GM23338 (cell line): ENCODE results near the gene SLC9C1. TPM values are rescaled to one million over a fixed set of nuclear protein-coding genes. Genes with fewer than 3 reads are reported as not detected.

Experiments used
- ATAC-seq: fragments of 200-7000 bp; cut with Tn5 transposase; 3 replicates; pipeline ENCODE4 v1.9.1; 2020
- DNase-seq: peaks from one replicate; pipeline ENCODE4 v3.0.0-alpha.2; 2015; ENCODE audit warnings: low spot score
- H2AFZ ChIP-seq: fragments of 200-600 bp; sonication (generic); 2 replicates; pipeline ENCODE4 v1.8.0; 2016; ENCODE audit warnings: antibody characterized with exemption, mild to moderate bottlenecking, moderate library complexity
- H3F3A ChIP-seq: fragments of 200-600 bp; sonication (generic); replicated peaks from 2 replicates; pipeline ENCODE4 v1.8.0; 2017; ENCODE audit warnings: antibody characterized with exemption, mixed run types, low read depth
- H3K27ac ChIP-seq: fragments of 200-600 bp; sonication (generic); 2 replicates; pipeline ENCODE4 v1.6.1; 2016; ENCODE audit warnings: low read depth
- H3K27me3 ChIP-seq: fragments of 200-600 bp; sonication (generic); 2 replicates; pipeline ENCODE4 v1.8.0; 2016; ENCODE audit warnings: mild to moderate bottlenecking, mixed run types, moderate library complexity; ENCODE audit not compliant: insufficient read depth
- H3K36me3 ChIP-seq: fragments of 200-600 bp; sonication (generic); 2 replicates; pipeline ENCODE4 v1.8.0; 2016; ENCODE audit warnings: mild to moderate bottlenecking; ENCODE audit not compliant: insufficient read depth
- H3K4me1 ChIP-seq: fragments of 200-600 bp; sonication (generic); 2 replicates; pipeline ENCODE4 v1.8.0; 2016; ENCODE audit warnings: mild to moderate bottlenecking, moderate library complexity; ENCODE audit not compliant: insufficient read depth
- H3K4me2 ChIP-seq: fragments of 200-600 bp; sonication (generic); 2 replicates; pipeline ENCODE4 v1.7.1; 2017; ENCODE audit warnings: mixed run types
- H3K4me3 ChIP-seq: fragments of 200-600 bp; sonication (generic); 2 replicates; pipeline ENCODE4 v1.6.1; 2016; ENCODE audit warnings: mixed run types
- H3K79me2 ChIP-seq: fragments of 200-600 bp; sonication (generic); replicated peaks from 2 replicates; pipeline ENCODE4 v1.8.0; 2017; ENCODE audit warnings: mild to moderate bottlenecking; ENCODE audit not compliant: insufficient read depth
- H3K9me2 ChIP-seq: fragments of 200-600 bp; sonication (generic); 2 replicates; pipeline ENCODE4 v1.8.0; 2017; ENCODE audit not compliant: insufficient read depth
- H4K20me1 ChIP-seq: fragments of 200-600 bp; sonication (generic); replicated peaks from 2 replicates; pipeline ENCODE4 v1.8.0; 2017; ENCODE audit warnings: mild to moderate bottlenecking; ENCODE audit not compliant: insufficient read depth
- H3K27ac Mint-ChIP-seq: 2 replicates; pipeline ENCODE4 v1.8.0; 2020; ENCODE audit warnings: inconsistent platforms, mild to moderate bottlenecking, moderate library complexity, mixed read lengths
- H3K27me3 Mint-ChIP-seq: 3 replicates; pipeline ENCODE4 v1.8.0; 2022; ENCODE audit warnings: low read depth, mild to moderate bottlenecking, moderate library complexity, mixed read lengths, inconsistent platforms; ENCODE audit not compliant: insufficient read depth, poor library complexity
- H3K36me3 Mint-ChIP-seq: 3 replicates; pipeline ENCODE4 v1.8.0; 2021; ENCODE audit warnings: low read depth, mild to moderate bottlenecking, inconsistent platforms, moderate library complexity, mixed read lengths
- H3K4me1 Mint-ChIP-seq: 3 replicates; pipeline ENCODE4 v1.8.0; 2020; ENCODE audit warnings: mild to moderate bottlenecking, inconsistent platforms, mixed read lengths
- H3K4me3 Mint-ChIP-seq: 3 replicates; pipeline ENCODE4 v1.8.0; 2021; ENCODE audit warnings: moderate library complexity, mild to moderate bottlenecking, inconsistent platforms, mixed read lengths
- H3K9me3 Mint-ChIP-seq: 3 replicates; pipeline ENCODE4 v1.8.0; 2020; ENCODE audit warnings: moderate library complexity, mild to moderate bottlenecking, inconsistent platforms, mixed read lengths
- CREB1 ChIP-seq: fragments of 250-450 bp; sonication (Bioruptor Pico); IDR thresholded peaks from 2 replicates; pipeline ENCODE4 v1.5.0; 2020; ENCODE audit warnings: low read depth, mild to moderate bottlenecking, moderate library complexity
- EZH2 ChIP-seq: fragments of 200-600 bp; sonication (generic); IDR thresholded peaks from one replicate; pipeline ENCODE4 v1.8.0; 2017; ENCODE audit warnings: antibody characterized with exemption, mild to moderate bottlenecking, low read depth; ENCODE audit not compliant: unreplicated experiment
- EZH2phosphoT487 ChIP-seq: fragments of 200-600 bp; sonication (generic); IDR thresholded peaks from one replicate; pipeline ENCODE4 v1.8.1; 2018; ENCODE audit warnings: antibody characterized with exemption; ENCODE audit not compliant: unreplicated experiment
- JUNB ChIP-seq: IDR thresholded peaks from one replicate; pipeline ENCODE4 v1.6.1; 2016; ENCODE audit warnings: antibody characterized with exemption; ENCODE audit not compliant: unreplicated experiment
- NANOG ChIP-seq: IDR thresholded peaks from 2 replicates; pipeline ENCODE4 v1.6.1; 2016; ENCODE audit warnings: antibody characterized with exemption, borderline replicate concordance
- POLR2AphosphoS5 ChIP-seq: IDR thresholded peaks from 2 replicates; pipeline ENCODE4 v1.6.1; 2016; ENCODE audit warnings: antibody characterized with exemption, low read depth
- STAT1 ChIP-seq: IDR thresholded peaks from one replicate; pipeline ENCODE4 v1.6.1; 2016; ENCODE audit warnings: antibody characterized with exemption; ENCODE audit not compliant: unreplicated experiment
- ZNF114 ChIP-seq: fragments of 250-450 bp; sonication (Bioruptor Pico); IDR thresholded peaks from 2 replicates; pipeline ENCODE4 v1.5.0; 2020; ENCODE audit warnings: mild to moderate bottlenecking, moderate library complexity
- polyA plus RNA-seq: library from polyadenylated mRNA; unstranded; fragments of >200 nt; fragmentation: Nextera tagmentation; extraction: Ambion mirVana; gene quantifications from 2 replicates; pipeline ENCODE4 v1.2.1, GENCODE V29; 2016
- total RNA-seq: library from RNA; depleted of rRNA; stranded (reverse); fragments of >200 nt; shearing (Covaris generic); gene quantifications from 2 replicates; pipeline ENCODE4 v1.2.3, GENCODE V29; 2014
- TF ChIP-seq, protein P1 (sequence below): fragments of 250-450 bp; sonication (Bioruptor Pico); IDR thresholded peaks from 2 replicates; pipeline ENCODE4 v1.5.0; 2020; ENCODE audit warnings: mild to moderate bottlenecking, moderate library complexity
- TF ChIP-seq, protein P2 (sequence below), 2 experiments: fragments of 200-600 bp in 1 of 2; sonication (generic) in 1 of 2; conservative IDR thresholded peaks; 2 replicates each; pipeline versions ENCODE4 v1.5.1 to v1.6.1; 2016 to 2017; ENCODE audit warnings: antibody characterized with exemption in 2 of 2, low read depth in 2 of 2, mild to moderate bottlenecking in 2 of 2, moderate library complexity in 1 of 2

SLC9C1 gene
- total and polyA plus RNA-seq, 2 experiments from 2014 or later: 0.97 to 1.8 TPM

DNA sequence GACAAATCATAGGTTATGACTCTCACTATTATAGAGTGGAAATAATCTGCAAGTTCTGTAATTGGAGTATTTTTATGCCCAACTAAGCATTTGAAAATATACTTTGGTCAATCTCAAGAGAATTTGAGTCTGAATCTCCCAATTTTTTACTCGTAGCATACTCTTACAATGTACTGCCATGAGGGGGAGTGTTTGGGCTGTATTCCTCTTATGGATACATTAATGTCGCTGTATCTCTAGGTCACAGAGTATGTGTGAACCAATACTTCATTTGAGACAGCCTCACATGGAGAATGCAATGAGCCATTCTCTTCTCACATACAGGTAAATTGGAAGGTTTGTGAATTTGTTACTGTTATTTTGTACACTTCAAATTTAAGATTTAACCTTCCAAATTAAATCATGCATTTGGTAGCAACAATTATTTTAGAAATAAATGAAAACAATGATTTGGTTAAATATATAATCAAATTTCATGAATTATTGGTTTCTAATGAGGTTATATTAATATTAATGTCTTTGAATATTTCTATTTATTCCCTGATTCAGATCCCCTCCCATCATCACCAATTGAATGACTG, 33.4 kb upstream of the SLC9C1 start (continued):
- no peak for TF ChIP-seq EZH2phosphoT487
- TF ChIP-seq, protein P1, sequence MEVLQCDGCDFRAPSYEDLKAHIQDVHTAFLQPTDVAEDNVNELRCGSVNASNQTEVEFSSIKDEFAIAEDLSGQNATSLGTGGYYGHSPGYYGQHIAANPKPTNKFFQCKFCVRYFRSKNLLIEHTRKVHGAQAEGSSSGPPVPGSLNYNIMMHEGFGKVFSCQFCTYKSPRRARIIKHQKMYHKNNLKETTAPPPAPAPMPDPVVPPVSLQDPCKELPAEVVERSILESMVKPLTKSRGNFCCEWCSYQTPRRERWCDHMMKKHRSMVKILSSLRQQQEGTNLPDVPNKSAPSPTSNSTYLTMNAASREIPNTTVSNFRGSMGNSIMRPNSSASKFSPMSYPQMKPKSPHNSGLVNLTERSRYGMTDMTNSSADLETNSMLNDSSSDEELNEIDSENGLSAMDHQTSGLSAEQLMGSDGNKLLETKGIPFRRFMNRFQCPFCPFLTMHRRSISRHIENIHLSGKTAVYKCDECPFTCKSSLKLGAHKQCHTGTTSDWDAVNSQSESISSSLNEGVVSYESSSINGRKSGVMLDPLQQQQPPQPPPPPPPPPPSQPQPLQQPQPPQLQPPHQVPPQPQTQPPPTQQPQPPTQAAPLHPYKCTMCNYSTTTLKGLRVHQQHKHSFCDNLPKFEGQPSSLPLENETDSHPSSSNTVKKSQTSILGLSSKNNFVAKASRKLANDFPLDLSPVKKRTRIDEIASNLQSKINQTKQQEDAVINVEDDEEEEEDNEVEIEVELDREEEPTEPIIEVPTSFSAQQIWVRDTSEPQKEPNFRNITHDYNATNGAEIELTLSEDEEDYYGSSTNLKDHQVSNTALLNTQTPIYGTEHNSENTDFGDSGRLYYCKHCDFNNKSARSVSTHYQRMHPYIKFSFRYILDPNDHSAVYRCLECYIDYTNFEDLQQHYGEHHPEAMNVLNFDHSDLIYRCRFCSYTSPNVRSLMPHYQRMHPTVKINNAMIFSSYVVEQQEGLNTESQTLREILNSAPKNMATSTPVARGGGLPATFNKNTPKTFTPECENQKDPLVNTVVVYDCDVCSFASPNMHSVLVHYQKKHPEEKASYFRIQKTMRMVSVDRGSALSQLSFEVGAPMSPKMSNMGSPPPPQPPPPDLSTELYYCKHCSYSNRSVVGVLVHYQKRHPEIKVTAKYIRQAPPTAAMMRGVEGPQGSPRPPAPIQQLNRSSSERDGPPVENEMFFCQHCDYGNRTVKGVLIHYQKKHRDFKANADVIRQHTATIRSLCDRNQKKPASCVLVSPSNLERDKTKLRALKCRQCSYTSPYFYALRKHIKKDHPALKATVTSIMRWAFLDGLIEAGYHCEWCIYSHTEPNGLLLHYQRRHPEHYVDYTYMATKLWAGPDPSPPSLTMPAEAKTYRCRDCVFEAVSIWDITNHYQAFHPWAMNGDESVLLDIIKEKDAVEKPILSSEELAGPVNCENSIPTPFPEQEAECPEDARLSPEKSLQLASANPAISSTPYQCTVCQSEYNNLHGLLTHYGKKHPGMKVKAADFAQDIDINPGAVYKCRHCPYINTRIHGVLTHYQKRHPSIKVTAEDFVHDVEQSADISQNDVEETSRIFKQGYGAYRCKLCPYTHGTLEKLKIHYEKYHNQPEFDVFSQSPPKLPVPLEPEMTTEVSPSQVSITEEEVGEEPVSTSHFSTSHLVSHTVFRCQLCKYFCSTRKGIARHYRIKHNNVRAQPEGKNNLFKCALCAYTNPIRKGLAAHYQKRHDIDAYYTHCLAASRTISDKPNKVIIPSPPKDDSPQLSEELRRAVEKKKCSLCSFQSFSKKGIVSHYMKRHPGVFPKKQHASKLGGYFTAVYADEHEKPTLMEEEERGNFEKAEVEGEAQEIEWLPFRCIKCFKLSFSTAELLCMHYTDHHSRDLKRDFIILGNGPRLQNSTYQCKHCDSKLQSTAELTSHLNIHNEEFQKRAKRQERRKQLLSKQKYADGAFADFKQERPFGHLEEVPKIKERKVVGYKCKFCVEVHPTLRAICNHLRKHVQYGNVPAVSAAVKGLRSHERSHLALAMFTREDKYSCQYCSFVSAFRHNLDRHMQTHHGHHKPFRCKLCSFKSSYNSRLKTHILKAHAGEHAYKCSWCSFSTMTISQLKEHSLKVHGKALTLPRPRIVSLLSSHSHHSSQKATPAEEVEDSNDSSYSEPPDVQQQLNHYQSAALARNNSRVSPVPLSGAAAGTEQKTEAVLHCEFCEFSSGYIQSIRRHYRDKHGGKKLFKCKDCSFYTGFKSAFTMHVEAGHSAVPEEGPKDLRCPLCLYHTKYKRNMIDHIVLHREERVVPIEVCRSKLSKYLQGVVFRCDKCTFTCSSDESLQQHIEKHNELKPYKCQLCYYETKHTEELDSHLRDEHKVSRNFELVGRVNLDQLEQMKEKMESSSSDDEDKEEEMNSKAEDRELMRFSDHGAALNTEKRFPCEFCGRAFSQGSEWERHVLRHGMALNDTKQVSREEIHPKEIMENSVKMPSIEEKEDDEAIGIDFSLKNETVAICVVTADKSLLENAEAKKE (CRISPR knock-in tag): no peak

DNA sequence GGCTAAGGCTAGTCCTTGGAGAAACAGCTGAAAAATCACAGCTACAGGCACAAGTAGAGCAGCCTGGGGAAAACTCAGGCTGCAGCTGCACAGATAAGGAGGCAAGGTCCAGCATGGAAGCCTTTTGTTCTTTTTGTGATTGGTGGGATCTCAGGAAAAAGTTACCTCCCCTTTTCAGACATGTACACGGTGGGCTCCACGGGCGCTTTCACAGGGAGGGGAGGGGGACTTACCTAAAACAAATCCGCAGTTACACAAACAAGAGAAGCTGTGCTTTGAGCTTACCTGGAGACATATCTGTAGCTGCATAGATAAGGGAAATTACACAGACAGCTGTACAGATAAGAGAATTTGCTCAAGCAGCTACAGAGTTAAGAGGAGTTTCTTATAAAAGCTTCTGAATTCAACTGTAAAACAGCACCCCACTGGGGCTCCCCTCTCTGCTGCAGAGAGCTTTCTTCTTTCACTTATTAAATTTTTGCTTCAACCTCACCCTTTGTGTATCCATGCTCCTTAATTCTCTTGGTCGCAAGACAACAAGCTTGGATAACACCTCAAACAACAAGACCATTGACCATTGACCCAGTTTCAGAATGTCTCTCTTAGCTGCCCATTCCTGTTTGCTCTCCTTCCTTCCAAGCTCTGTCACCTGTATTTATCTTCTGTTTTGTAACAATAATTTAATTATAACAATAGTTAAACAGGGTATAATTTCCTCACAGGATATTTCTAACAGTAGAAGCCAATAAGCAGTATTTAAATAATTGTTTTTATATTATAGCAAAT, 28.0 kb upstream of the SLC9C1 start:
- no peaks in the 10 kb centered on the region for H3K79me2 ChIP-seq
- no peaks in the 10 kb centered on the region for H3K27me3 ChIP-seq
- Mint-ChIP-seq H3K4me1 (peaks cover 36% of the 10 kb centered on the region), H3K36me3 (peaks cover 19% of the 10 kb centered on the region; the same call in 2 of the 3 replicates), H3K9me3 (peaks cover 11% of the 10 kb centered on the region; the same call in 2 of the 3 replicates), H3K27ac (peak overlapping the region; percentile 21), H3K4me3 (no peak overlapping the region), H3K27me3 (peaks cover 2% of the 10 kb centered on the region)
- H2AFZ ChIP-seq: peak overlapping the region; percentile 79; the same call in 1 of the 2 replicates
- peak overlapping the region; percentile 46 for H3K27ac ChIP-seq
- peak; percentile 59 for ATAC-seq
- H3F3A ChIP-seq: no peaks in the 10 kb centered on the region
- H3K9me2 ChIP-seq: no peaks in the 10 kb centered on the region
- H3K4me1 ChIP-seq: peaks cover 34% of the 10 kb centered on the region
- no peaks in the 10 kb centered on the region for H4K20me1 ChIP-seq
- H3K4me3 ChIP-seq: no peak overlapping the region; the same call in 1 of the 2 replicates
- H3K36me3 ChIP-seq: no peaks in the 10 kb centered on the region
- H3K4me2 ChIP-seq: peak overlapping the region; percentile 39; the same call in 1 of the 2 replicates
- no peak for DNase-seq
- no peak for TF ChIP-seq STAT1
- no peak for TF ChIP-seq POLR2AphosphoS5
- TF ChIP-seq CREB1 (CRISPR knock-in tag): no peak
- TF ChIP-seq EZH2: no peak
- TF ChIP-seq ZNF114: no peak
- TF ChIP-seq, protein P2, sequence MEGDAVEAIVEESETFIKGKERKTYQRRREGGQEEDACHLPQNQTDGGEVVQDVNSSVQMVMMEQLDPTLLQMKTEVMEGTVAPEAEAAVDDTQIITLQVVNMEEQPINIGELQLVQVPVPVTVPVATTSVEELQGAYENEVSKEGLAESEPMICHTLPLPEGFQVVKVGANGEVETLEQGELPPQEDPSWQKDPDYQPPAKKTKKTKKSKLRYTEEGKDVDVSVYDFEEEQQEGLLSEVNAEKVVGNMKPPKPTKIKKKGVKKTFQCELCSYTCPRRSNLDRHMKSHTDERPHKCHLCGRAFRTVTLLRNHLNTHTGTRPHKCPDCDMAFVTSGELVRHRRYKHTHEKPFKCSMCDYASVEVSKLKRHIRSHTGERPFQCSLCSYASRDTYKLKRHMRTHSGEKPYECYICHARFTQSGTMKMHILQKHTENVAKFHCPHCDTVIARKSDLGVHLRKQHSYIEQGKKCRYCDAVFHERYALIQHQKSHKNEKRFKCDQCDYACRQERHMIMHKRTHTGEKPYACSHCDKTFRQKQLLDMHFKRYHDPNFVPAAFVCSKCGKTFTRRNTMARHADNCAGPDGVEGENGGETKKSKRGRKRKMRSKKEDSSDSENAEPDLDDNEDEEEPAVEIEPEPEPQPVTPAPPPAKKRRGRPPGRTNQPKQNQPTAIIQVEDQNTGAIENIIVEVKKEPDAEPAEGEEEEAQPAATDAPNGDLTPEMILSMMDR (conservative IDR thresholded peaks at IDR 0.05; ENCODE audit: low read depth in 2 of 2): no peak
- no peak for TF ChIP-seq NANOG
- no peak for TF ChIP-seq JUNB
- no peak for TF ChIP-seq EZH2phosphoT487
